ENCODE measurements around the gene FRMD5.

The FRMD5 gene

GRCh38 chr15:44092221-44092620, 102.8 kb downstream of the FRMD5 start:
- no peak for TF ChIP-seq CTCF (IDR thresholded peaks at IDR 0.05)

- no peak for TF ChIP-seq CTCF (IDR thresholded peaks at IDR 0.05)
Measured at GRCh38 chr15:44087578-44088465, 107.2 kb downstream of the FRMD5 start.

DNA sequence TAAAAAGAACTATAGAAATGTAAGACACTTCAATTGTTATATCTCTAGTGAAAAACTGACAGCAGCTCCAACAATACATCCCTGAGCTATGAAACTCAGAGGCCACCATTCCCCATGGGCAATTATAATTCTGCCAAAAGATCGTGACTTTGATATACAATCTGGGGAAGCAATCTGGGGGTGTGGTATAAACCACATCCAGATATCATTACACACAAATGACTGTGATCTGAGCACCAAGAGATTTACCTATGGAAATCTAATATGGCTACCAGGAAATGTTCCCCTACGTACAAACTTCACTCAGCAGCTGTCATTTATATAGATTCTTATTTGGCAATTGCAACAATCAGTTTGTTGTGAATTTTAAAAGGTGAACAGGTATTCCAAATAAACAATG, 110.3 kb downstream of the FRMD5 start:
- TF ChIP-seq CTCF (IDR thresholded peaks at IDR 0.05), result no peak

GRCh38 chr15:44084171-44084570, 110.9 kb downstream of the FRMD5 start:
- no peak for TF ChIP-seq CTCF (IDR thresholded peaks at IDR 0.05)

DNA sequence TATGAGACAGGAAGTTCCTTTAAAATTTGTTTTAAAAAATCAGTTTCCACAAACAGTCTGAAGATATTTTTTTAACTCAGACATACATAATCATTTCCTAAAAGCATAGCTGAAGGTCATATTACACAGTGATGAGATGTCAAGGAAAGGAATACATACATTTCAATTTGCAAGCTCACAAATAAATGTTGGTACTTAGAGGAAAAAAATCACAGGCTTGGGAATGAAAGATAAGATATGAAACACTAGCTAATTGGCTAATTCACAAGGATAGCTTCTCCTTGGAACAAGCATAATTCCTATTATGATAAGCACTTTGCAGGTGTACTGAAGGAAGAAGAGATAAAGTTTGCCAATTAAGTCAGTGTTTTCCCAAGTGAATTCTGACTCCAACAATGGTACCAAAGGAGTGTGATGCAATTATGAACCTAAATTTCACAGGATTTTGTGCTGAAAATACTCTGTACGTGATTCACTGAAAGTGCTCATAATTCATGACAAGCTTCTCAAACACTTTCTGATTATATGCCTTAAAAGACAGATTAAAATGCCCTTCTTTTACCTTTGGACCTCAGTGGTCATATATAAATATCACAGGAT, 112.4 kb downstream of the FRMD5 start:
- TF ChIP-seq CTCF (IDR thresholded peaks at IDR 0.05), result no peak

GRCh38 chr15:44081026-44082013, 113.8 kb downstream of the FRMD5 start:
- no peak for TF ChIP-seq CTCF (IDR thresholded peaks at IDR 0.05)

GRCh38 chr15:44075535-44075934, 119.5 kb downstream of the FRMD5 start:
- TF ChIP-seq CTCF (IDR thresholded peaks at IDR 0.05), result no peak
